Cardiac septum (tissue), 1 donor: ENCODE data around the gene ACAP2. TPM values are rescaled to one million over a fixed set of nuclear protein-coding genes. Genes with fewer than 3 reads are reported as not detected.
A peak's percentile ranks its signal among the peaks of the same experiment; 100 is the strongest.
"Not testable (repeated sequence)": the region's sequence is repeated elsewhere in the genome, so short reads cannot be mapped to it uniquely, and the experiment has no call there.

Source experiments
- DNase-seq: peaks from one replicate; pipeline ENCODE4 v3.0.0-alpha.2; 2020; ENCODE audit warnings: low spot score
- intact Hi-C: fragments of 100-400 bp; cut with DNase I; formaldehyde crosslinking; loops from one replicate; pipeline ENCODE4 v1.14.0; 2022
- total RNA-seq: library from RNA; stranded (reverse); fragmentation: NEBNext Ultra II Directional; extraction: Animal tissue kit (Norgen Biotek cat#: 25700); gene quantifications from one replicate; pipeline ENCODE4 v1.2.1, GENCODE V29; 2021
- donor health status: DM: no; HTN: no; CAD: no.

ACAP2 gene
- total RNA-seq, 1 donor from 2014 or later = 20.0 TPM

GRCh38 chr3:195307711-195308110 is 135.1 kb downstream of the ACAP2 start:
- intact Hi-C loops = no loop called here

GRCh38 chr3:195306369-195306768 is 136.5 kb downstream of the ACAP2 start:
- no peak for DNase-seq
- intact Hi-C loops = no loop called here

More at GRCh38 chr3:195307711-195308110, 135.1 kb downstream of the ACAP2 start:
- no peak for DNase-seq

- intact Hi-C loops = no loop called here
- no peak for DNase-seq
Observed at GRCh38 chr3:195302431-195302830, 140.4 kb downstream of the ACAP2 start.

- no peak for DNase-seq
- intact Hi-C loops = no loop called here
Observed at GRCh38 chr3:195297446-195297845, 145.4 kb downstream of the ACAP2 start.

- intact Hi-C loops = no loop called here
- DNase-seq = no peak
Observed at GRCh38 chr3:195296662-195297061, 146.2 kb downstream of the ACAP2 start.

GRCh38 chr3:195291121-195291520 is 151.7 kb downstream of the ACAP2 start:
- intact Hi-C loops = no loop called here
- DNase-seq = no peak

- DNase-seq, intact Hi-C loops: not testable (repeated sequence)
Observed at GRCh38 chr3:195290643-195291042, 152.2 kb downstream of the ACAP2 start.

- intact Hi-C loops = no loop called here
- no peak for DNase-seq
Observed at GRCh38 chr3:195286115-195286872, 156.5 kb downstream of the ACAP2 start.

- no peak for DNase-seq
- intact Hi-C loops = no loop called here
Observed at GRCh38 chr3:195285372-195285771, 157.4 kb downstream of the ACAP2 start.

GRCh38 chr3:195284842-195285241 is 158.0 kb downstream of the ACAP2 start:
- intact Hi-C loops = no loop called here
- no peak for DNase-seq

- no peak for DNase-seq
- intact Hi-C loops = no loop called here
Observed at GRCh38 chr3:195282961-195283360, 159.9 kb downstream of the ACAP2 start.

- DNase-seq = no peak
- intact Hi-C loops = loop anchor here (5.0 kb wide), 1 partner anchor 168 kb away; the partner anchor contains the start of gene ACAP2
Observed at GRCh38 chr3:195274259-195274966, 168.4 kb downstream of the ACAP2 start.

- intact Hi-C loops = loop anchor here (1.0 to 5.0 kb wide), 2 partner anchors 171 to 252 kb away; partner anchors contain the start of gene ACAP2
- peak; percentile 95 for DNase-seq
Observed at GRCh38 chr3:195271410-195272243, 171.2 kb downstream of the ACAP2 start.

- intact Hi-C loops = loop anchor here (1.0 to 5.0 kb wide), 2 partner anchors 171 to 252 kb away; partner anchors contain the start of gene ACAP2
- peak; percentile 94 for DNase-seq
Observed at GRCh38 chr3:195270817-195271409, 171.9 kb downstream of the ACAP2 start, which contains the start of gene XXYLT1. XXYLT1 (minus strand) TSS chr3:195271159; CDS start chr3:195271058, 101 bp downstream.

- intact Hi-C loops = loop anchor here (5.0 kb wide), 1 partner anchor 172 kb away; the partner anchor contains the start of gene ACAP2
- DNase-seq = no peak
Observed at GRCh38 chr3:195270079-195270816, 172.6 kb downstream of the ACAP2 start.

GRCh38 chr3:195269375-195270078 is 173.3 kb downstream of the ACAP2 start:
- no peak for DNase-seq
- intact Hi-C loops = loop anchor here (5.0 kb wide), 1 partner anchor 173 kb away; the partner anchor contains the start of gene ACAP2

GRCh38 chr3:195268576-195269309 is 174.1 kb downstream of the ACAP2 start:
- intact Hi-C loops = no loop called here
- DNase-seq = no peak
